GM21737 (cell line): ENCODE results near the gene NPEPPS.
"Not testable (repeated sequence)": the region's sequence is repeated elsewhere in the genome, so short reads cannot be mapped to it uniquely, and the experiment has no call there.

ENCODE experiments used
- ATAC-seq: cut with Tn5 transposase; IDR thresholded peaks from one replicate; pipeline ENCODE4 v1.9.1; 2021; ENCODE audit warnings: mild to moderate bottlenecking, moderate library complexity; ENCODE audit not compliant: unreplicated experiment

The NPEPPS gene, protein sequence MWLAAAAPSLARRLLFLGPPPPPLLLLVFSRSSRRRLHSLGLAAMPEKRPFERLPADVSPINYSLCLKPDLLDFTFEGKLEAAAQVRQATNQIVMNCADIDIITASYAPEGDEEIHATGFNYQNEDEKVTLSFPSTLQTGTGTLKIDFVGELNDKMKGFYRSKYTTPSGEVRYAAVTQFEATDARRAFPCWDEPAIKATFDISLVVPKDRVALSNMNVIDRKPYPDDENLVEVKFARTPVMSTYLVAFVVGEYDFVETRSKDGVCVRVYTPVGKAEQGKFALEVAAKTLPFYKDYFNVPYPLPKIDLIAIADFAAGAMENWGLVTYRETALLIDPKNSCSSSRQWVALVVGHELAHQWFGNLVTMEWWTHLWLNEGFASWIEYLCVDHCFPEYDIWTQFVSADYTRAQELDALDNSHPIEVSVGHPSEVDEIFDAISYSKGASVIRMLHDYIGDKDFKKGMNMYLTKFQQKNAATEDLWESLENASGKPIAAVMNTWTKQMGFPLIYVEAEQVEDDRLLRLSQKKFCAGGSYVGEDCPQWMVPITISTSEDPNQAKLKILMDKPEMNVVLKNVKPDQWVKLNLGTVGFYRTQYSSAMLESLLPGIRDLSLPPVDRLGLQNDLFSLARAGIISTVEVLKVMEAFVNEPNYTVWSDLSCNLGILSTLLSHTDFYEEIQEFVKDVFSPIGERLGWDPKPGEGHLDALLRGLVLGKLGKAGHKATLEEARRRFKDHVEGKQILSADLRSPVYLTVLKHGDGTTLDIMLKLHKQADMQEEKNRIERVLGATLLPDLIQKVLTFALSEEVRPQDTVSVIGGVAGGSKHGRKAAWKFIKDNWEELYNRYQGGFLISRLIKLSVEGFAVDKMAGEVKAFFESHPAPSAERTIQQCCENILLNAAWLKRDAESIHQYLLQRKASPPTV

DNA sequence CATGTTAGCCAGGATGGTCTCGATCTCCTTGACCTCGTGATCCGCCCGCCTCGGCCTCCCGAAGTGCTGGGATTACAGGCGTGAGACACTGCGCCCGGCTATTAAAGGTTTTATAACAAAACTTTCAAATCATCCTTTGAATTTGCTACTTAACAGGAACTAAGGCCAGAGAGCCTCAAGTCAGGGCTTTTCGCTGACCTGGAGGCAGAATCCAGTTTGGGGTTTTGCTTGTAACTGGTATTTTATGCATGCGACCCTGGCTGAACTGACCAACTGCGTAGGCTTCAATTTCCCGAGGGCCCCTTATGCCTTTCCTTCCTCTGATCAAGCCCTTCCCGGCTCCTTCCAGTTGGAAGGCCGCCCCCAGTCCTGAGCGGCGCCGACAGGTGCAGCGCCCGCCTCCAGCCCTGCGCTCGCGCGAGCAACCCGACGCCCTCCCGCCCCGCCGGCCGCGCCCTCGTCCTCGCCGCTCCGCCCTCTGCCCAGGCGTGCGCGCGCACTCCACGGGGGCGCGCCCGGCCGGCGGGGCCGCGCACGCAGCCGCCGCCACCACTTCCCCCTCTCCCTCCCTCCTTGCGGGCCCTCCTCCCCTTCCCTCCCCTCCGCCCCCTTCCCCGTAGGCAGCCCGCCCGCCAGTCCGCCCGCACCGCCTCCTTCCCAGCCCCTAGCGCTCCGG lies at the start of gene NPEPPS:
Gene NPEPPS (plus strand): TSS at position 552 of the 676 bp plus-strand sequence. CDS start 193 bp downstream, outside the sequence.
- ATAC-seq, result peak; percentile 73

DNA sequence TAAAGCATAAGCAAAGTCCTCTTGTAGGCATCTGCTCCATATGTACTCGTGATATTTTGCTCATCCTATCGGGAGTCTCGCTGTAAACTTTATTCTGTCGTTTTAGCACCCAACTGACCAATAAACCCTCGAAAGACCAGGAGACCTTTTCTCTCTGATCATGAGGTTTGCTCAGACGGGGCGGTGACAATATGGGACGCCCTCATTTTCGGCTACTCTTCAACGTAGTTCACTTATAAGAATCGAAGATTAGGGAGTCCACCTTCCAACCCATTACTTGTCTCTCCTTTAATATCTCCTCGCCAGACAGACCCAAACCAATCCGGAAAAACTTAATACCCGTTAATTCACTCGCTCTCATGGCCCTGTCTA lies 39.1 kb upstream of the NPEPPS start:
- not testable (repeated sequence) for ATAC-seq

DNA sequence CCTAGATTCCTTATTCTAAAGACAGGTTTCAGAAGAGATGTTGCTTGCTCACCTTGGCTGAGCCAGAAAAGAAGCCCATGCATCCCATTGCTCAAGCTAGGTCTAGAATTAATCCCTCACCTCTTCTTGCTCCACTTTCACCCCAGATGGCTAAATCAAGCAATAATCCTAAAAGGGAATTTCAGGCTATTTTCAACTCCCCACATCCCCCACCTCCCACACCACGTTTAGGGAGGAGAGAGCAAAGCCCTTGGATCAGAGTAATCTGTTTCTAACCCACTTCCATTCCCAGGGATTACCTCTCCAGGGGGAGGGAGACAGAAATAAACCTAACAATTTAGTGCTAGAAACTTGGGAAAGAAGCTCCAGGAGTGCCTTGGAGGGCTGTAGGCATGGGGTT lies 31.8 kb upstream of the NPEPPS start:
- not testable (repeated sequence) for ATAC-seq

DNA sequence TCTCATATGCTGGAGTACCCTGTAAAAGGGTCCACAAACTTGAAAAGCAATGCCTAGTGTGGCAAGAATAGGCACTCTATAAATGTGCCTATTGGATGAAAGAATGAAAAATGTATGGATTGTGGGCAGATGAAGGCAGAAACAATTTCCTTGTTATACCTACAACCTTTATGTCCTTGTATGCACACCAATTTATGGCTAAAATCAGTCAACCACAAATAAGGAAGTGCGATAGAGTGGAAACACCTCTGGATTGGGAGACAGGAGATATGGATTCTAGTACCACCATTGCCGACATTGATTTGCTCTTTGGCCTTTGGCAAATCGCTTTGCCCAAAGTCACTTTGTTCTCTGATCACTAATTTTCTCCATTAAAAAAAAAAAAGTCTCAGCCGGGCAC lies 31.4 kb upstream of the NPEPPS start:
- ATAC-seq, result not testable (repeated sequence)

DNA sequence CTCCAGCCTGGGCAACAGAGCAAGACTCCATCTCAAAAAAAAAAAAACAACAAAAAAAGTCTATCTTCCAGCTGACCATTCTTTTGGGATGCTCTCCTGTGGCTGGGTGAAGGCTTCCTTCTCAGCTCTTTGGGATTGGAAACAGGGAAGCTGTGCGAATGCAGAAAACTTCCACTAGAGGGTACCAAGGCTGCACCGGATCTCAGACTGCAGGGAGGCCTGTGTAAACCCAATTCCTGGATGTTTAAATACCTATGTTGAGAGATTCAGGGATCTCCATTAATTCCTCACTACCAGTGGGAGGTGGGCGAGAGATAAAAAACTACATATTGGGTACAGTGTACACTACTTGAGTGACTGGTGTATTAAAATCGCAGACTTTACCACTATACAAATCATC lies 30.3 kb upstream of the NPEPPS start:
- ATAC-seq, result not testable (repeated sequence)

DNA sequence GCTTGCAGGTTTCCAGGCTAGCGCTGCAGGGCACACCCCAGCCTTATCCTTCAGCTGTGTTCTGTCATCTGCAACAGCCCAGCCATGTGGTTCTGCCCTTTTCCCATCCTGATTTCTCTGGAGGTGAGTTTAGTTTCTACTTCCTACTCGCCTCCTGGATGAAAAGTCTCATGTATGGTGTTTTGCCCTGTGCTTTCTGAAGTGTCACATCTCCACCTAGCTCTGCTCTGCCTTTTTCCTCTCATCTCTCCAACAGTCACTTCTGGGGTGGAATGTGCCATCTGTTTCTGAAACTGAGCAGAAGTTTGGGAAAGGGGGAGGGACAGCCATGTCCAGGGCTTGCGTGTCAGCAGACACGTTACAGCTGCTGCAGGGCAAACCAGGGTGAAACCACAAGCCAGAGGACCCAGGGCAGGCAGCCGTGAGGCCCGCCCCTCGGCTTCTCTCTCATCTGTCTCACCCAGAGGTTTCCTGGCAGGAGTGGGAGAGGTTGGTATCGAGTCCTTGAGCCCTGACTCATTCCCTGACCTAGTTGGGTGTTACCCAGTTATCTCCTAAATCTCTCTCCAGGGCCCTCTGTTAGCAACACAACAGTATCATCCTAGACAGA lies 28.7 kb upstream of the NPEPPS start:
- peak; percentile 50 for ATAC-seq

DNA sequence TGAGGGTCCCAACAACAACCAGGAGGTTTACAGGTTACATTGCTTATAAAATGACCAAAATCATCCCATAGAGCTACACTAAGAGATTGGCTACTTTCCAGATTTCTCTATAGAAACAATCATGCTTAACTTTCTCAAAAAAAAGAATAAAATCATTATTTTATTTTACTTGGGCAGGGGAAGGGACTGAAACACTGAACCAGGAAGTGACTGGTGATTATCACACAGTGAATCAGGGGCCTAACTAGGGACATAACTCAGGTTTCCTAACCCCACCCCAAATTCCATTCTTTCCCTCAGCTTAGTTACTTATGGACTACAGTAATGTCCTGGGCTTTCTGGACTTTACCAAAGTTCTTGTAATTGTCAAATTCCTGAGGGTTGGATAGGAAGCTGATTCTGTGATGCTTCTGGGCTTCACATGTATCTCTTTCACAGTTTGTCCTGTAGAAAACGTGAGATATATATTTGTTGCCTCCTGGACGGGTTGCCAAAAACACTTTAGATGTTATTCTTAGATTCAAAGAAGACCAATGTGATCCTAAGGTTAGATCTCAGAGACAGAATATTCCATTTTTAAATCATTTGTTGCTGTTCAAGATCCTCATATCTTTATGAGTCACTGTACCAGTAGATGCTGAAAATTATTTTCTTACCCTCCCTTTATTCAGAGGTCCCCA lies 28.0 kb upstream of the NPEPPS start:
- ATAC-seq, result peak; percentile 31

DNA sequence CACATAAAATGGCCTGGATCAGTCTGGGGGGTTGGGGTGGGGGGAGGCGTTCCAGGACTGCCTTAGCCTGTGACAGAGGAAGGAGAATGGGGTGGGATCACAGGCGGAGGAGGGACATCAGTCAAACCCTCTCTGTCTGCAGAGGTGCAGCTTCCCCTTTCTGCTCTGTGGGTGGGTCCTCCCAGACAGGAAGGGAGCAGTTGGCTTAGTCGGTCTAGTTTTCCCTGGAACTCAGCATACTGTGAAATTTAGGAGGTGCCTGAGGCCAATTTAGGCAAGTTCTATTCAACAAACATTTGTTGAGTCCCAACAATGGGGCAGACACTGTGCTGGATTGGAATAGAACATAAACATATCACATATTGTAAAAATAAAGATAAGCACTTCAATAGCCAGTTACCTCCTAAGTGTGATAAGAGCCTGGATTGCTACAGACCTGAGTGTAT lies 19.2 kb upstream of the NPEPPS start:
- ATAC-seq, result not testable (repeated sequence)

DNA sequence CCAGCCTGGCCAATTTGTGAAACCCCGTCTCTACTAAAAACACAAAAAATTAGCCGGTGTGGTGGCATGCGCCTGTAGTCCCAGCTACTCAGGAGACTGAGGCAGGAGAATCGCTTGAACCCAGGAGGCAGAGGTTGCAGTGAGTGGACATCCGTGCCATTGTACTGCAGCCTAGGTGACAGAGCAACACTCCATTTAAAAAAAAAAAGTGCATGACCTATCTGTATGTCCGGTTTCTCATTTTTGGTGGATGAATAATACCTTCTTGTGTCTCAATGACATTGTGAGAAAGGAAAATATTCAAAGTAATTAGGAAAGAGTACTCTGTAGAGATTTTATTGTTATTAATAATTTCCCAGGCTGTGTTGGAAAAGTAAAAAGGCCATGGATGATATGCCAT lies 17.6 kb upstream of the NPEPPS start:
- not testable (repeated sequence) for ATAC-seq

DNA sequence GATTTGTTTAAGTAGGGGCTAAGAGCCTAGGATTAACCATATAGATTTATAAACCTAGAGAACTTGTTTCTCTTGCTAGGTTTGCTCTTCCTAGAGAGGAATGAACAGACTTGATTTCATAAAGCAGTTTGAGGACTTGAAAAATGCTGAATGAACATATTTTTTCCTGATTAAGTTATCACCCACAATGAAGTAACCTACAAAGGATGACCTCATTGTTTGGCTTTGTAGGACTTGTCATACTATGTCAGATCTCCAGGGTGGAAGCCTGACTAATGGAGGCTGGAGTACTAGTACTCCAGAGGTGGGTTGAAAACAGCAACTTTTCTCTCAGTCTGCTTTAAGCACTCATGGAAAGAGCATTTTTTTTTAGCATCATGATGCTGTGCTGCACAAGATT lies 12.0 kb upstream of the NPEPPS start:
- not testable (repeated sequence) for ATAC-seq

DNA sequence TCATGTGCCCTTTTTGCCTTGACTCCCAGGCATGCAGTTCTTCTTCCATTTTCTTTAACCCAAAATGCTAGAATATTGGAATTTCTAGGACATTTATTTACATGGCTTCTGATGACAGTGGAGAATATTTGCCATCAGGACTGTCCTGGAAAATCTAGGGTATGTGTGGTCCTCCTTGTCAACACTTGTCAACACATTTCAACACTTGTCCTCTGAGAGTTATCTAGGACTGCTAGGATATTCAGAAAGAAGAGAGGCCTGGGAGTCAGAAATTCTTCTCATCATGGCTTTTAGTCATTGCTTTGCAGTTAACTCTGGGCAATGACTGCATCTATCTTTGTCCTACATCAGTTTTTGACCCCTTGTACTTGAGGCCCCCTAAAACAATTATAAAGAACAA lies 11.5 kb upstream of the NPEPPS start:
- ATAC-seq, result not testable (repeated sequence)

DNA sequence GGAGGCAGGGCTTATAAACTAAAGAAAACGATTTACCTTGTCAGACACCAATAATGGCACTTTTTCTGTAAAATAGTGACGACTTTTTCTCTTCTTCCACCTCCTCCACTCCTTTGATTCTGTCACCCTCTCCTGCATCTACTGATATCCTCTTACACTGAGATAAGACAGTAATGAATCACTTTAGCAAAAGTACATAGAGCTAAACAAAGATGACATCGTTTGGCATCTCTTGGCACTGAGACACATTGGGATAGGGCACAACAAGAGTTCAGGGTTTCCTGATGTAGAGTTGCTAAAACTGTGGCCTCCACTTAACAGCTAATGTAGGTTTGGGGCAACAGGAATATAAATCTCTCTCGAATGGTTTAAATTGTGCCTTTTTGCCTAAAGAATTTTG lies 10.6 kb upstream of the NPEPPS start:
- ATAC-seq, result not testable (repeated sequence)

DNA sequence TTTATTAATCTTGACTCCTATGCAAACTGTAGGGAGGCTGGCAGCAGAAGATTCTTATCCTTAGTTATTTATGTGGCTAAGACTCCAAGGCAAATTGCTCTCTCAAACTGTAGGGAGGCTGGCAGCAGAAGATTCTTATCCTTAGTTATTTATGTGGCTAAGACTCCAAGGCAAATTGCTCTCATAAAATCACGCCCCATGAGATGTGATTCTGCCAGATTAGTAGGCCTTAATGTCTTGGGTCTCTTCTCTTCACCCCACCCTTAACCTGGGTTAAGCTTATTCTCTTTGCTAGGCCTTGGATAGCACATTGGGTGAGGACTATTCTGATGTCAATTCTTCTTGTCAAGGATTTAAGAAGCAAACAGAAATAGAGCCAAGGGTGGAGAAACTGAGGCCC lies 9.5 kb upstream of the NPEPPS start:
- ATAC-seq, result not testable (repeated sequence)

DNA sequence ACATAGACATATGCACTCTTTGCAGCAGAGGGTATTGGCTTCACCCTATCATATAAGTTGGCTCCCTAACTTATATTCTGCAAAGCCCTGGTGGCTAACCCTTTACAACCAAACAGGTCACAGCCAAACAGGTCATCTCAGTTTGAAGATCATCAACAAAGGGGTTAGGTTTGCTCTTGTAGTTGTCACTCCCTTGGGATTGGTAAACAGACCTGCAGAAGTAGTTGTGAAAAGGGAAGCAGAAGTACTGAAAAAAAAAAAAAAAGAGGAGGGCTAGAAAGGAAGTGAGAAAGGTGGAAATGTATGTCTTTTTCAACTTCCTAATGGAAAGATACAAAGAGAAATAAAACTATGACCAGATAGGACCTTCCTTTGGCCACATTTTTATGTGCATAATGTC lies 8.6 kb upstream of the NPEPPS start:
- not testable (repeated sequence) for ATAC-seq

DNA sequence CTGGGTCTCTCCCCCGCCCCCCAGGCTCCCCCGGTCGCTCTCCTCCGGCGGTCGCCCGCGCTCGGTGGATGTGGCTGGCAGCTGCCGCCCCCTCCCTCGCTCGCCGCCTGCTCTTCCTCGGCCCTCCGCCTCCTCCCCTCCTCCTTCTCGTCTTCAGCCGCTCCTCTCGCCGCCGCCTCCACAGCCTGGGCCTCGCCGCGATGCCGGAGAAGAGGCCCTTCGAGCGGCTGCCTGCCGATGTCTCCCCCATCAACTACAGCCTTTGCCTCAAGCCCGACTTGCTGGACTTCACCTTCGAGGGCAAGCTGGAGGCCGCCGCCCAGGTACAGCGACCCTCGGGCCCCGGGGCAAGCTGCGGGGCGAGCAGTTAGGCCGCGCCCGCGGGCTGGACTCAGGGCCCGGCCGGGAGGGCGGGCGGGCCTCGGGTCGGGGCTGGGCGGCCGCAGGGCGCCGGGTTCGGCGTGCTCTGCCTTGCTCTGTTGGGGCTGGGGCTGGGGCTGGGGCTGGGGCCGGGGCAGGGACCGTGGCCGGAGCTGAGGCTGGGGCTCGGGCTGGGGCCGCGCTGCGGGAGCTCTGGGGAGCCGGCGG lies 419 bp downstream of the NPEPPS start:
- ATAC-seq, result peak; percentile 26

DNA sequence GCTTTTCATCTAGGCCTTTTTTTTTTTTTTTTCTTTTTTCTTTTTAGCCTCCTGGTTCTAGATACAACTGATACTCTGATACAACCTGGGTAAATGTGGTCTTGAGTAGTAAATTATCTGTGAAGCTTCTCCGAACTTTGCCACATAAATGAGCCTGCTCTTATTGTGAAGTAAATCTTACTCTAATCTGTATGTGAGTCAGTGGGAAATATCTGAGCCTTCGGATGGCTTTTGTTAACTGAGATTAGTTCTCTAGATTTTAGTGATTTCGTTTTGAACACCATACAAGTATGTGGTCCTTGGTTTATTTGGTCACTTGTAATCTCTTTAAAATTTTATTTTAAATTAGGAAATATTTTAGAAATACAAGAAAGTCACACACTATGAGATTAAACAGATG lies 8.2 kb downstream of the NPEPPS start:
- ATAC-seq, result not testable (repeated sequence)

DNA sequence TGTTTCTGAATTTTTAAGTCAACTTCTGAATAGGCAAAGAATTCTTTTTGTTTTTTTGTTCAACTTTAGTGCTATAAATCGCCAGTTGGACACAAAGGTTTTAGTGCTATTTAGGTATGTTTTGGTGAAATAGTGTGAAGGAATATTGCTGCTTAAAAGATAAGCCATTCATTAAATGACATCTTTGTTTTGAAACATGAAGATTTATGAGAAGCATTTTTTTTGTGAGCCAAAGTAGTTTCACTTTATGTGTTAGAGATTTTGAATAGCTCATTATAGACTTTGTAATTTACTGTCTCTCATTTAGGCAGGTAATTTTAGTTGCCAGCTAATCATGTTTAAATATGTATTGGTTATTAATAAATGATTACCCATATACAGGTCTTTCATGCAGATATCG lies 10.8 kb downstream of the NPEPPS start:
- ATAC-seq, result not testable (repeated sequence)

DNA sequence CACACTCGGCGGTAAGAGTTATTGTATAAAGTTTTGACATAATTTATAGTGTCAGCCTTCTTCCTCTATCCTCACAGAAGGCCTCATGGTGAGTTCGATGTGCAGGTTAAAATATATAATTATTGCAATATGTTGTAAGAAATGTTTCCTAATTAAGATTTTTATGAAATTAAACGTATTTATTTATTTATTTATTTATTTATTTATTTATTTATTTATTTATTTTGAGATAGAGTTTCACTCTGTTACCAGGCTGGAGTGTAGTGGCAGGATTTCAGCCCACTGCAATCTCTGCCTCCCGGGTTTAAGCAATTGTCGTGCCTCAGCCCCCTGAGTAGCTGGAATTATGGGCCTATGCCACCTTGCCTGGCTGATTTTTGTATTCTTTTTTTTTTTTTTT lies 13.4 kb downstream of the NPEPPS start:
- ATAC-seq, result not testable (repeated sequence)

DNA sequence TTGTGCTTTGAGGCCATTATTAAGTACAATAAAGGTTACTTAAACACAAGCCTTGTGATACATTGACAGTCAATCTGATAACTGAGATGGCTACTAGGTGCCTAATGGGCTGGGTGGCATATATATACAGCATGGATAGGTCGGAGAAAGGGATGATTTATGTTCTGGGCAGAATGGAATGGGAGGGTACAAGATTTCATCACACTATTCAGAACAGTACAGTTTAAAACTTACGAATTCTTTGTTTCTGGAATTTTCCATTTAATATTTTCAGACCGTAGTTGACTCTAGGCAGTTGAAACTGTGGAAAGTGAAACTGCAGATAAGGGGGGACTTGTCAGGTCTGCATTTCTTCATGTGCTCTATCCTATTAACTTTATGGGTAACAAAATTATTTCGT lies 23.8 kb downstream of the NPEPPS start:
- ATAC-seq, result not testable (repeated sequence)

DNA sequence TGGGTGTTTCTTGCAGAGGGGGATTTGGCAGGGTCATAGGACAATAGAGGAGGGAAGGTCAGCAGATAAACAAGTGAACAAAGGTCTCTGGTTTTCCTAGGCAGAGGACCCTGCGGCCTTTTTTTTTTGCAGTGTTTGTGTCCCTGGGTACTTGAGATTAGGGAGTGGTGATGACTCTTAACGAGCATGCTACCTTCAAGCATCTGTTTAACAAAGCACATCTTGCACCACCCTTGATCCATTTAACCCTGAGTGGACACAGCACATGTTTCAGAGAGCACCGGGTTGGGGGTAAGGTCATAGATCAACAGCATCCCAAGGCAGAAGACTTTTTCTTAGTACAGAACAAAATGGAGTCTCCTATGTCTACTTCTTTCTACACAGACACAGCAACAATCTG lies 25.2 kb downstream of the NPEPPS start:
- ATAC-seq, result not testable (repeated sequence)
